ENCODE measurements around the gene ID2. TPM values are rescaled to one million over a fixed set of nuclear protein-coding genes. Genes with fewer than 3 reads are reported as not detected.

ID2 gene
- total and polyA plus RNA-seq, 4 experiments from 2014 or later = 50.8 to 191 (median 97.2) TPM

GRCh38 chr2:8704906-8705305 is 23.1 kb downstream of the ID2 start:
- Histone ChIP-seq H3K4me3 (ENCODE audit: low read length in 2 of 2) (no peak overlapping the region), H3K4me1 (ENCODE audit: insufficient read depth, low read length) (no peaks in the 10 kb centered on the region), H3K27me3 (ENCODE audit: insufficient read depth, low read length) (no peaks in the 10 kb centered on the region), H3K27ac (ENCODE audit: low read depth, low read length) (no peak overlapping the region), H3K36me3 (ENCODE audit: insufficient read depth, low read length) (no peaks in the 10 kb centered on the region), H3K9me3 (ENCODE audit: control insufficient read depth in 1 of 2, low read length in 2 of 2) (no peaks in the 10 kb centered on the region)
- Mint-ChIP-seq H3K36me3 (no peaks in the 10 kb centered on the region), H3K9me3 (peaks cover 0 to 3% (median 0%) of the 10 kb centered on the region in 8 donors), H3K4me3 (no peak overlapping the region), H3K27me3 (peaks cover 0 to 7% of the 10 kb centered on the region in 2 donors), H3K4me1 (no peaks in the 10 kb centered on the region), H3K27ac (no peak overlapping the region)
- no peak for DNase-seq
- intact Hi-C loops (cut with micrococcal nuclease) = no loop called here
- CTCF ChIA-PET (ENCODE audit: partially characterized antibody) = no interaction called here
- POLR2A ChIA-PET (ENCODE audit: partially characterized antibody) = no interaction called here

GRCh38 chr2:8709611-8710010 is 27.8 kb downstream of the ID2 start:
- Mint-ChIP-seq H3K9me3 (peaks cover 0 to 3% (median under 1%) of the 10 kb centered on the region in 8 donors), H3K36me3 (no peaks in the 10 kb centered on the region), H3K4me1 (no peaks in the 10 kb centered on the region), H3K4me3 (no peak overlapping the region), H3K27me3 (peaks cover 4 to 7% of the 10 kb centered on the region in 2 donors), H3K27ac (peak overlapping the region in 1 of 7 donors; percentile 19)
- intact Hi-C loops (cut with micrococcal nuclease) = no loop called here
- H3K27ac ChIP-seq (ENCODE audit: low read depth, low read length) = no peak overlapping the region
- no peaks in the 10 kb centered on the region for H3K4me1 ChIP-seq (ENCODE audit: insufficient read depth, low read length)
- POLR2A ChIA-PET (ENCODE audit: partially characterized antibody) = no interaction called here
- CTCF ChIA-PET (ENCODE audit: partially characterized antibody) = no interaction called here
- no peak for DNase-seq
- H3K27me3 ChIP-seq (ENCODE audit: insufficient read depth, low read length) = no peaks in the 10 kb centered on the region
- H3K36me3 ChIP-seq (ENCODE audit: insufficient read depth, low read length) = no peaks in the 10 kb centered on the region
- H3K9me3 ChIP-seq (ENCODE audit: control insufficient read depth in 1 of 2, low read length in 2 of 2) = no peaks in the 10 kb centered on the region
- H3K4me3 ChIP-seq (ENCODE audit: low read length in 2 of 2) = no peak overlapping the region

GRCh38 chr2:8710951-8711350 is 29.1 kb downstream of the ID2 start:
- CTCF ChIA-PET (ENCODE audit: partially characterized antibody) = no interaction called here
- no peak overlapping the region for H3K4me3 Mint-ChIP-seq
- no peaks in the 10 kb centered on the region for H3K36me3 Mint-ChIP-seq
- POLR2A ChIA-PET (ENCODE audit: partially characterized antibody) = no interaction called here
- Histone ChIP-seq H3K27ac (ENCODE audit: low read depth, low read length) (no peak overlapping the region), H3K27me3 (ENCODE audit: insufficient read depth, low read length) (no peaks in the 10 kb centered on the region), H3K4me3 (ENCODE audit: low read length in 2 of 2) (no peak overlapping the region), H3K36me3 (ENCODE audit: insufficient read depth, low read length) (no peaks in the 10 kb centered on the region), H3K4me1 (ENCODE audit: insufficient read depth, low read length) (no peaks in the 10 kb centered on the region), H3K9me3 (ENCODE audit: control insufficient read depth in 1 of 2, low read length in 2 of 2) (no peaks in the 10 kb centered on the region)
- intact Hi-C loops (cut with micrococcal nuclease) = no loop called here
- no peaks in the 10 kb centered on the region for H3K4me1 Mint-ChIP-seq
- no peak for DNase-seq
- peaks cover 8 to 9% of the 10 kb centered on the region in 2 donors for H3K27me3 Mint-ChIP-seq
- H3K9me3 Mint-ChIP-seq = peaks cover 0 to 8% (median 5%) of the 10 kb centered on the region in 8 donors
- H3K27ac Mint-ChIP-seq = no peak overlapping the region

GRCh38 chr2:8714283-8714682 is 32.4 kb downstream of the ID2 start:
- Mint-ChIP-seq H3K4me1 (no peaks in the 10 kb centered on the region), H3K36me3 (no peaks in the 10 kb centered on the region), H3K4me3 (no peak overlapping the region), H3K27me3 (peaks cover 9 to 11% of the 10 kb centered on the region in 2 donors), H3K9me3 (peaks cover 0 to 16% (median 9%) of the 10 kb centered on the region in 8 donors), H3K27ac (no peak overlapping the region)
- CTCF ChIA-PET (ENCODE audit: partially characterized antibody) = no interaction called here
- Histone ChIP-seq H3K9me3 (ENCODE audit: control insufficient read depth in 1 of 2, low read length in 2 of 2) (no peaks in the 10 kb centered on the region), H3K27ac (ENCODE audit: low read depth, low read length) (no peak overlapping the region), H3K36me3 (ENCODE audit: insufficient read depth, low read length) (no peaks in the 10 kb centered on the region), H3K27me3 (ENCODE audit: insufficient read depth, low read length) (no peaks in the 10 kb centered on the region), H3K4me1 (ENCODE audit: insufficient read depth, low read length) (no peaks in the 10 kb centered on the region), H3K4me3 (ENCODE audit: low read length in 2 of 2) (no peak overlapping the region)
- no peak for DNase-seq
- intact Hi-C loops (cut with micrococcal nuclease) = no loop called here
- POLR2A ChIA-PET (ENCODE audit: partially characterized antibody) = no interaction called here

- Histone ChIP-seq H3K4me1 (ENCODE audit: insufficient read depth, low read length) (no peaks in the 10 kb centered on the region), H3K9me3 (ENCODE audit: control insufficient read depth in 1 of 2, low read length in 2 of 2) (no peaks in the 10 kb centered on the region), H3K36me3 (ENCODE audit: insufficient read depth, low read length) (no peaks in the 10 kb centered on the region), H3K27me3 (ENCODE audit: insufficient read depth, low read length) (no peaks in the 10 kb centered on the region), H3K4me3 (ENCODE audit: low read length in 2 of 2) (no peak overlapping the region), H3K27ac (ENCODE audit: low read depth, low read length) (no peak overlapping the region)
- Mint-ChIP-seq H3K4me1 (no peaks in the 10 kb centered on the region), H3K4me3 (no peak overlapping the region), H3K27ac (no peak overlapping the region), H3K27me3 (peaks cover 9 to 11% of the 10 kb centered on the region in 2 donors), H3K36me3 (no peaks in the 10 kb centered on the region), H3K9me3 (peaks cover 0 to 16% (median 9%) of the 10 kb centered on the region in 8 donors)
- intact Hi-C loops (cut with micrococcal nuclease) = no loop called here
- DNase-seq = no peak
- ChIA-PET POLR2A (ENCODE audit: partially characterized antibody) (no interaction called here), CTCF (ENCODE audit: partially characterized antibody) (no interaction called here)
These were observed 33.1 kb downstream of the ID2 start for GRCh38 chr2:8714971-8715370.

- ChIA-PET CTCF (ENCODE audit: partially characterized antibody) (no interaction called here), POLR2A (ENCODE audit: partially characterized antibody) (no interaction called here)
- Mint-ChIP-seq H3K27ac (no peak overlapping the region), H3K27me3 (peaks cover 4 to 9% of the 10 kb centered on the region in 2 donors), H3K9me3 (peaks cover 0 to 16% (median 8%) of the 10 kb centered on the region in 8 donors), H3K4me1 (no peaks in the 10 kb centered on the region), H3K4me3 (no peak overlapping the region), H3K36me3 (no peaks in the 10 kb centered on the region)
- no peak overlapping the region for H3K4me3 ChIP-seq (ENCODE audit: low read length in 2 of 2)
- no peak for DNase-seq
- no peaks in the 10 kb centered on the region for H3K27me3 ChIP-seq (ENCODE audit: insufficient read depth, low read length)
- H3K36me3 ChIP-seq (ENCODE audit: insufficient read depth, low read length) = no peaks in the 10 kb centered on the region
- H3K4me1 ChIP-seq (ENCODE audit: insufficient read depth, low read length) = no peaks in the 10 kb centered on the region
- H3K27ac ChIP-seq (ENCODE audit: low read depth, low read length) = no peak overlapping the region
- intact Hi-C loops (cut with micrococcal nuclease) = no loop called here
- no peaks in the 10 kb centered on the region for H3K9me3 ChIP-seq (ENCODE audit: control insufficient read depth in 1 of 2, low read length in 2 of 2)
These were observed 37.7 kb downstream of the ID2 start for GRCh38 chr2:8719528-8719927.

- Histone ChIP-seq H3K9me3 (ENCODE audit: control insufficient read depth in 1 of 2, low read length in 2 of 2) (no peaks in the 10 kb centered on the region), H3K27me3 (ENCODE audit: insufficient read depth, low read length) (no peaks in the 10 kb centered on the region), H3K27ac (ENCODE audit: low read depth, low read length) (no peak overlapping the region), H3K4me3 (ENCODE audit: low read length in 2 of 2) (no peak overlapping the region), H3K36me3 (ENCODE audit: insufficient read depth, low read length) (no peaks in the 10 kb centered on the region), H3K4me1 (ENCODE audit: insufficient read depth, low read length) (no peaks in the 10 kb centered on the region)
- Mint-ChIP-seq H3K9me3 (peaks cover 0 to 13% (median 4%) of the 10 kb centered on the region in 8 donors), H3K4me1 (no peaks in the 10 kb centered on the region), H3K27me3 (peaks cover 4 to 5% of the 10 kb centered on the region in 2 donors), H3K27ac (no peak overlapping the region), H3K36me3 (no peaks in the 10 kb centered on the region), H3K4me3 (no peak overlapping the region)
- no peak for DNase-seq
- intact Hi-C loops (cut with micrococcal nuclease) = no loop called here
- ChIA-PET CTCF (ENCODE audit: partially characterized antibody) (interaction anchor here (0.7 kb wide), 1 partner anchor 1623 kb away, joined by 3 read pairs; no protein-coding TSS in a partner anchor), POLR2A (ENCODE audit: partially characterized antibody) (no interaction called here)
These were observed 38.9 kb downstream of the ID2 start for GRCh38 chr2:8720741-8721140.

- peaks cover 0 to 2% of the 10 kb centered on the region in 2 donors for H3K27me3 Mint-ChIP-seq
- no peak overlapping the region for H3K4me3 Mint-ChIP-seq
- Histone ChIP-seq H3K27ac (ENCODE audit: low read depth, low read length) (no peak overlapping the region), H3K9me3 (ENCODE audit: control insufficient read depth in 1 of 2, low read length in 2 of 2) (no peaks in the 10 kb centered on the region), H3K4me3 (ENCODE audit: low read length in 2 of 2) (no peak overlapping the region), H3K27me3 (ENCODE audit: insufficient read depth, low read length) (no peaks in the 10 kb centered on the region), H3K4me1 (ENCODE audit: insufficient read depth, low read length) (no peaks in the 10 kb centered on the region), H3K36me3 (ENCODE audit: insufficient read depth, low read length) (no peaks in the 10 kb centered on the region)
- H3K36me3 Mint-ChIP-seq = peaks cover 0 to 3% of the 10 kb centered on the region in 2 donors
- intact Hi-C loops (cut with micrococcal nuclease) = no loop called here
- H3K4me1 Mint-ChIP-seq = no peaks in the 10 kb centered on the region
- no peak for DNase-seq
- H3K9me3 Mint-ChIP-seq = peaks cover 0 to 6% (median 0%) of the 10 kb centered on the region in 8 donors
- POLR2A ChIA-PET (ENCODE audit: partially characterized antibody) = no interaction called here
- CTCF ChIA-PET (ENCODE audit: partially characterized antibody) = interaction anchor here (0.7 kb wide), 1 partner anchor 1624 kb away, joined by 3 read pairs; no protein-coding TSS in a partner anchor
- H3K27ac Mint-ChIP-seq = peak overlapping the region in 1 of 7 donors; percentile 60
These were observed 39.6 kb downstream of the ID2 start for GRCh38 chr2:8721410-8721809.
